ENCODE measurements around the gene REEP1.
"Not testable (repeated sequence)": the region's sequence is repeated elsewhere in the genome, so short reads cannot be mapped to it uniquely, and the experiment has no call there.

REEP1 gene

GRCh38 chr2:86223140-86223926 lies 114.1 kb downstream of the REEP1 start:
- DNase-seq: peak; percentile 87

- peak; percentile 50 for DNase-seq
These were observed 116.3 kb downstream of the REEP1 start for GRCh38 chr2:86221066-86221684.

GRCh38 chr2:86219896-86220295 lies 117.5 kb downstream of the REEP1 start:
- DNase-seq: no peak

- DNase-seq: no peak
These were observed 119.3 kb downstream of the REEP1 start for GRCh38 chr2:86218124-86218523.

- DNase-seq: no peak
These were observed 120.6 kb downstream of the REEP1 start for GRCh38 chr2:86216575-86217555.

GRCh38 chr2:86214503-86214832 lies 123.0 kb downstream of the REEP1 start:
- DNase-seq: no peak

- DNase-seq: peak; percentile 63
These were observed 123.5 kb downstream of the REEP1 start for GRCh38 chr2:86213699-86214502.

GRCh38 chr2:86213056-86213455 lies 124.4 kb downstream of the REEP1 start:
- DNase-seq: no peak

- DNase-seq: no peak
These were observed 125.6 kb downstream of the REEP1 start for GRCh38 chr2:86211796-86212188.

- no peak for DNase-seq
These were observed 126.2 kb downstream of the REEP1 start for GRCh38 chr2:86211033-86211795.

- no peak for DNase-seq
These were observed 133.0 kb downstream of the REEP1 start for GRCh38 chr2:86204458-86204857.

- DNase-seq: no peak
These were observed 133.8 kb downstream of the REEP1 start for GRCh38 chr2:86203614-86204013.

- DNase-seq: no peak
These were observed 134.7 kb downstream of the REEP1 start for GRCh38 chr2:86202702-86203101.

- DNase-seq: no peak
These were observed 135.1 kb downstream of the REEP1 start for GRCh38 chr2:86202336-86202692.

- peak; percentile 73 for DNase-seq
These were observed 135.6 kb downstream of the REEP1 start for GRCh38 chr2:86201671-86202335.

GRCh38 chr2:86200564-86200963 lies 136.9 kb downstream of the REEP1 start:
- not testable (repeated sequence) for DNase-seq

GRCh38 chr2:86199834-86200177 lies 137.6 kb downstream of the REEP1 start:
- peak; percentile 67 for DNase-seq

- DNase-seq: peak; percentile 73
These were observed 141.5 kb downstream of the REEP1 start for GRCh38 chr2:86195808-86196387.

GRCh38 chr2:86195055-86195807 lies 142.2 kb downstream of the REEP1 start, which contains the start of gene IMMT:
TSS of gene IMMT (minus strand) at chr2:86195462. CDS start at chr2:86195382, 80 bp downstream.
- peak; percentile 99 for DNase-seq

GRCh38 chr2:86194751-86195054 lies 142.7 kb downstream of the REEP1 start:
- no peak for DNase-seq

Measured in NCI-H82 (cell line).